ENCODE measurements around the gene PPP1R16B. TPM values are rescaled to one million over a fixed set of nuclear protein-coding genes. Genes with fewer than 3 reads are reported as not detected.

PPP1R16B gene
- total RNA-seq, 4 donors from 2014 or later, result 6.3 to 14.4 (median 9.0) TPM

- 64 to 74% methylated on average over 12 to 13 of the region's 13 CpGs for WGBS, 2 donors
- H3K27me3 ChIP-seq, result no peaks in the 10 kb centered on the region
- intact Hi-C loops (cut with DNase I), result loop anchor here (5.0 kb wide), 1 partner anchor 243 kb away; no protein-coding TSS in a partner anchor
Observed at GRCh38 chr20:38889792-38890496, 84.4 kb downstream of the PPP1R16B start.

GRCh38 chr20:38890497-38890818 is 85.0 kb downstream of the PPP1R16B start:
- TF ChIP-seq, protein P1, sequence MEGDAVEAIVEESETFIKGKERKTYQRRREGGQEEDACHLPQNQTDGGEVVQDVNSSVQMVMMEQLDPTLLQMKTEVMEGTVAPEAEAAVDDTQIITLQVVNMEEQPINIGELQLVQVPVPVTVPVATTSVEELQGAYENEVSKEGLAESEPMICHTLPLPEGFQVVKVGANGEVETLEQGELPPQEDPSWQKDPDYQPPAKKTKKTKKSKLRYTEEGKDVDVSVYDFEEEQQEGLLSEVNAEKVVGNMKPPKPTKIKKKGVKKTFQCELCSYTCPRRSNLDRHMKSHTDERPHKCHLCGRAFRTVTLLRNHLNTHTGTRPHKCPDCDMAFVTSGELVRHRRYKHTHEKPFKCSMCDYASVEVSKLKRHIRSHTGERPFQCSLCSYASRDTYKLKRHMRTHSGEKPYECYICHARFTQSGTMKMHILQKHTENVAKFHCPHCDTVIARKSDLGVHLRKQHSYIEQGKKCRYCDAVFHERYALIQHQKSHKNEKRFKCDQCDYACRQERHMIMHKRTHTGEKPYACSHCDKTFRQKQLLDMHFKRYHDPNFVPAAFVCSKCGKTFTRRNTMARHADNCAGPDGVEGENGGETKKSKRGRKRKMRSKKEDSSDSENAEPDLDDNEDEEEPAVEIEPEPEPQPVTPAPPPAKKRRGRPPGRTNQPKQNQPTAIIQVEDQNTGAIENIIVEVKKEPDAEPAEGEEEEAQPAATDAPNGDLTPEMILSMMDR (IDR thresholded peaks at IDR 0.05), result no peak
- no peak for TF ChIP-seq POLR2A (IDR thresholded peaks at IDR 0.05)
- intact Hi-C loops (cut with DNase I), result loop anchor here (5.0 kb wide), 1 partner anchor 243 kb away; no protein-coding TSS in a partner anchor

More at GRCh38 chr20:38889792-38890496, 84.4 kb downstream of the PPP1R16B start:
- DNase-seq, result no peak
- H3K36me3 ChIP-seq, result no peaks in the 10 kb centered on the region
- TF ChIP-seq, protein P1 (IDR thresholded peaks at IDR 0.05), result no peak
- no peak for TF ChIP-seq POLR2A (IDR thresholded peaks at IDR 0.05)
- no peak overlapping the region for H3K4me3 ChIP-seq (replicated peaks in 1 of 3)
- peaks cover 0 to 7% of the 10 kb centered on the region in 2 donors for H3K4me1 ChIP-seq
- no peaks in the 10 kb centered on the region for H3K9me3 ChIP-seq
- H3K27ac ChIP-seq, result no peak overlapping the region

DNA sequence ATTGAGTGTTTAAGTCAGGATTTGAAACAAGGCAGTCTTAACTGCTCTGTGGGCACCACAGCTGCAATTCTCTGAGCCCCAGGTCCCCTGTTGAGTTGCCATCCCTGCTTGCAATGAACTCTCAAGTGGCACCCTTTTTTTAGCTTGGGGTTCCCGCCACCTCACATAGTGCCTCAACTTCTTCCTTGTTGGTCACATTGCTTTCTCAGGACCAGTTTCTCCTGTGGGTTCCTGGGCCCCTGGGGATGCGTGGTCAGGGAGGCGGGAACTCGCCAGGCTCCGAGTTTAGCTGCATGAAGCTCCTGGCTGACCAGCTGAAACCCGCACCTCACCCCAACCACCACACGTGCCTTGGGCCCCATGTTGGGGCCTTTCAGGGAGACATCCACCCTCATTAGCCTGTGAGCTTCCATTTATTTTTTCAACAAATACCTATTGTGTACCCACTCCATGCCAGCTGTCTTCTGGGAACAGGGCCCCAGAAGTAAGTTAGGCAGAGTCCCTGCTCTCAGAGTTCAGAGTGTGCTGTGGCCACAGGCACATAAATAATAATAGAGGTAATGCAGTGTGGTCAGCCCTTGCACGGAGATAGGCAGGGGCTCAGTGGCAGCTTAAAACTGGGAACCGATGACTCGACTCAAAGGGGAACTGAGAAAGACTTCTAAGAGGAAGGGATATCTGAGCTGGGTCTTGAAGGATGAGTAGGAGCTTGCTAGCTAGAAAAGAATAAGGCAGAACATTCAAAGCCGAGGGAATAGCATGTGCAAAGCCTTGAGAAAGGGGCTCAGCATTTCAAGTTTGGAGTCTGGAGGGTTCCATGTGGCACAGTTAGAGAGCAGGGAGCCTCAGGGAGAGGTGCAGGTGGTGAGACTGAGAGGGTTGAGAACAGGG is 86.8 kb downstream of the PPP1R16B start:
- Histone ChIP-seq H3K4me3 (replicated peaks in 1 of 3) (no peak overlapping the region), H3K9me3 (no peaks in the 10 kb centered on the region), H3K4me1 (peaks cover 0 to 7% of the 10 kb centered on the region in 2 donors), H3K27ac (no peak overlapping the region), H3K36me3 (no peaks in the 10 kb centered on the region), H3K27me3 (no peaks in the 10 kb centered on the region)
- DNase-seq, result no peak
- 81 to 83% methylated on average over 11 of the region's 11 CpGs for WGBS, 2 donors
- intact Hi-C loops (cut with DNase I), result loop anchor here (5.0 kb wide), 1 partner anchor 245 kb away; no protein-coding TSS in a partner anchor
- no peak for TF ChIP-seq POLR2A (IDR thresholded peaks at IDR 0.05)
- TF ChIP-seq, protein P1 (IDR thresholded peaks at IDR 0.05), result no peak

More at GRCh38 chr20:38890497-38890818, 85.0 kb downstream of the PPP1R16B start:
- Histone ChIP-seq H3K4me1 (peaks cover 0 to 7% of the 10 kb centered on the region in 2 donors), H3K27me3 (no peaks in the 10 kb centered on the region), H3K27ac (no peak overlapping the region), H3K9me3 (no peaks in the 10 kb centered on the region), H3K4me3 (replicated peaks in 1 of 3) (no peak overlapping the region), H3K36me3 (no peaks in the 10 kb centered on the region)
- 64 to 65% methylated on average over 3 of the region's 3 CpGs for WGBS, 2 donors
- DNase-seq, result no peak

- no peak for DNase-seq
- intact Hi-C loops (cut with DNase I), result loop anchor here (5.0 kb wide), 1 partner anchor 246 kb away; no protein-coding TSS in a partner anchor
- no peak overlapping the region for H3K27ac ChIP-seq
Observed at GRCh38 chr20:38893056-38893564, 87.6 kb downstream of the PPP1R16B start.

More at GRCh38 chr20:38893056-38893564, 87.6 kb downstream of the PPP1R16B start:
- no peaks in the 10 kb centered on the region for H3K36me3 ChIP-seq
- H3K27me3 ChIP-seq, result no peaks in the 10 kb centered on the region
- peaks cover 0 to 7% of the 10 kb centered on the region in 2 donors for H3K4me1 ChIP-seq
- WGBS, 2 donors, result 34 to 43% methylated on average over 6 of the region's 6 CpGs
- no peak overlapping the region for H3K4me3 ChIP-seq (replicated peaks in 1 of 3)
- TF ChIP-seq, protein P1 (IDR thresholded peaks at IDR 0.05), result no peak
- no peak for TF ChIP-seq POLR2A (IDR thresholded peaks at IDR 0.05)
- no peaks in the 10 kb centered on the region for H3K9me3 ChIP-seq
